ENCODE measurements around the gene SPNS3. TPM values are rescaled to one million over a fixed set of nuclear protein-coding genes. Genes with fewer than 3 reads are reported as not detected.

SPNS3 gene
- total RNA-seq, 4 donors from 2014 or later = not detected

GRCh38 chr17:4440690-4441686, 7.2 kb downstream of the SPNS3 start:
- H3K27me3 ChIP-seq = peaks cover 8% of the 10 kb centered on the region
- H3K4me3 ChIP-seq = no peak overlapping the region
- 55% methylated on average over 5 to 13 of the region's 16 CpGs for WGBS, 2 donors (ENCODE audit: low coverage in 1 of 2)
- no peaks in the 10 kb centered on the region for H3K36me3 ChIP-seq
- H3K9me3 ChIP-seq = no peaks in the 10 kb centered on the region
- H3K27ac ChIP-seq = no peak overlapping the region
- no peaks in the 10 kb centered on the region for H3K4me1 ChIP-seq
- ATAC-seq = no peak
- TF ChIP-seq EP300 (IDR thresholded peaks at IDR 0.05) (no peak), POLR2A (IDR thresholded peaks at IDR 0.05) (no peak), POLR2AphosphoS5 (IDR thresholded peaks at IDR 0.05) (no peak)
- TF ChIP-seq, protein P1, sequence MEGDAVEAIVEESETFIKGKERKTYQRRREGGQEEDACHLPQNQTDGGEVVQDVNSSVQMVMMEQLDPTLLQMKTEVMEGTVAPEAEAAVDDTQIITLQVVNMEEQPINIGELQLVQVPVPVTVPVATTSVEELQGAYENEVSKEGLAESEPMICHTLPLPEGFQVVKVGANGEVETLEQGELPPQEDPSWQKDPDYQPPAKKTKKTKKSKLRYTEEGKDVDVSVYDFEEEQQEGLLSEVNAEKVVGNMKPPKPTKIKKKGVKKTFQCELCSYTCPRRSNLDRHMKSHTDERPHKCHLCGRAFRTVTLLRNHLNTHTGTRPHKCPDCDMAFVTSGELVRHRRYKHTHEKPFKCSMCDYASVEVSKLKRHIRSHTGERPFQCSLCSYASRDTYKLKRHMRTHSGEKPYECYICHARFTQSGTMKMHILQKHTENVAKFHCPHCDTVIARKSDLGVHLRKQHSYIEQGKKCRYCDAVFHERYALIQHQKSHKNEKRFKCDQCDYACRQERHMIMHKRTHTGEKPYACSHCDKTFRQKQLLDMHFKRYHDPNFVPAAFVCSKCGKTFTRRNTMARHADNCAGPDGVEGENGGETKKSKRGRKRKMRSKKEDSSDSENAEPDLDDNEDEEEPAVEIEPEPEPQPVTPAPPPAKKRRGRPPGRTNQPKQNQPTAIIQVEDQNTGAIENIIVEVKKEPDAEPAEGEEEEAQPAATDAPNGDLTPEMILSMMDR (IDR thresholded peaks at IDR 0.05) = no peak

DNA sequence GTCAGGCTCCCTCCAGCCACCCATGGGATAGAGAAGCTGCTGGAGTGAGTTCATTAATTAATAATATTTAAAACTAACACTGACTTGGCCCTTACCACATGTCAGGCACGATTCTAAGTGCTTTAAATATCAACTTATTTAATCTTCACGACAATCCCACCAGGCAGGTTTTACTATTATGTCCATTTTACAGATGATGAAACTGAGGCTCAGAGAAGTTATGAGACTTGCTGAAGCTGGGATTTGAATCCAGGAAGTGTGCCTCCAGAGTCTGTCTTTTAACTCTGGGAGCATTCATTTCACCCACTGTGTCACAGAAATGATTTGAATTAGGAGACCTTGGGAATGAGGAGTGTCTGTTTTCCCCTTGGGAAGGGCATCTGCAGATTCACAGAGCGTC, 8.8 kb downstream of the SPNS3 start:
- Histone ChIP-seq H3K9me3 (no peaks in the 10 kb centered on the region), H3K27ac (no peak overlapping the region), H3K27me3 (peaks cover 8% of the 10 kb centered on the region), H3K4me3 (no peak overlapping the region), H3K36me3 (no peaks in the 10 kb centered on the region), H3K4me1 (no peaks in the 10 kb centered on the region)
- WGBS, 2 donors (ENCODE audit: low coverage in 1 of 2) = 69 to 82% methylated on average over 3 of the region's 3 CpGs
- TF ChIP-seq POLR2A (IDR thresholded peaks at IDR 0.05) (no peak), EP300 (IDR thresholded peaks at IDR 0.05) (no peak), POLR2AphosphoS5 (IDR thresholded peaks at IDR 0.05) (no peak)
- TF ChIP-seq, protein P1 (IDR thresholded peaks at IDR 0.05) = no peak
- ATAC-seq = no peak

GRCh38 chr17:4443476-4443875, 9.7 kb downstream of the SPNS3 start:
- TF ChIP-seq EP300 (IDR thresholded peaks at IDR 0.05) = no peak
- TF ChIP-seq POLR2AphosphoS5 (IDR thresholded peaks at IDR 0.05) = no peak
- no peak for TF ChIP-seq POLR2A (IDR thresholded peaks at IDR 0.05)
- TF ChIP-seq, protein P1 (IDR thresholded peaks at IDR 0.05) = no peak
- Histone ChIP-seq H3K36me3 (no peaks in the 10 kb centered on the region), H3K4me1 (no peaks in the 10 kb centered on the region), H3K4me3 (no peak overlapping the region), H3K9me3 (no peaks in the 10 kb centered on the region), H3K27ac (no peak overlapping the region), H3K27me3 (peaks cover 8% of the 10 kb centered on the region)
- no peak for ATAC-seq
- 41 to 62% methylated on average over 6 of the region's 6 CpGs for WGBS, 2 donors (ENCODE audit: low coverage in 1 of 2)

- H3K9me3 ChIP-seq = no peaks in the 10 kb centered on the region
- ATAC-seq = no peak
- no peak overlapping the region for H3K4me3 ChIP-seq
- no peaks in the 10 kb centered on the region for H3K4me1 ChIP-seq
- 100% methylated on average over 1 of the region's 18 CpGs; no CpG with 5 or more reads in 1 of the 2 donors for WGBS, 2 donors (ENCODE audit: low coverage in 1 of 2)
- H3K36me3 ChIP-seq = no peaks in the 10 kb centered on the region
- no peak overlapping the region for H3K27ac ChIP-seq
- peaks cover 4% of the 10 kb centered on the region for H3K27me3 ChIP-seq
- no peak for TF ChIP-seq POLR2AphosphoS5 (IDR thresholded peaks at IDR 0.05)
- TF ChIP-seq, protein P1 (IDR thresholded peaks at IDR 0.05) = no peak
- TF ChIP-seq EP300 (IDR thresholded peaks at IDR 0.05) = no peak
- TF ChIP-seq POLR2A (IDR thresholded peaks at IDR 0.05) = no peak
These were observed 11.2 kb downstream of the SPNS3 start for GRCh38 chr17:4444782-4445473.

All from gastroesophageal sphincter (tissue), 4 donors.